GM18868 (cell line): ENCODE results near the gene IKZF3.
A peak's percentile ranks its signal among the peaks of the same experiment; 100 is the strongest.
"Not testable (repeated sequence)": the region's sequence is repeated elsewhere in the genome, so short reads cannot be mapped to it uniquely, and the experiment has no call there.

ENCODE experiments used
- ATAC-seq: cut with Tn5 transposase; IDR thresholded peaks from one replicate; pipeline ENCODE4 v1.9.1; 2021; ENCODE audit warnings: mild to moderate bottlenecking, moderate library complexity; ENCODE audit not compliant: unreplicated experiment

The IKZF3 gene

GRCh38 chr17:39757176-39757662 is 106.9 kb downstream of the IKZF3 start:
- ATAC-seq = no peak

- no peak for ATAC-seq
These were observed 107.6 kb downstream of the IKZF3 start for GRCh38 chr17:39756380-39757079.

GRCh38 chr17:39755554-39756379 is 108.3 kb downstream of the IKZF3 start:
- no peak for ATAC-seq

GRCh38 chr17:39754958-39755553 is 109.1 kb downstream of the IKZF3 start:
- ATAC-seq = no peak

- ATAC-seq = peak; percentile 66
These were observed 109.8 kb downstream of the IKZF3 start for GRCh38 chr17:39754161-39754957.

GRCh38 chr17:39753514-39754160 is 110.5 kb downstream of the IKZF3 start:
- ATAC-seq = peak; percentile 27

GRCh38 chr17:39752241-39752881 is 111.8 kb downstream of the IKZF3 start:
- ATAC-seq = no peak

GRCh38 chr17:39751637-39752036 is 112.5 kb downstream of the IKZF3 start:
- no peak for ATAC-seq

GRCh38 chr17:39751016-39751543 is 113.0 kb downstream of the IKZF3 start:
- ATAC-seq = no peak

GRCh38 chr17:39750131-39751015 is 113.7 kb downstream of the IKZF3 start:
- ATAC-seq = no peak

GRCh38 chr17:39748444-39749034 is 115.6 kb downstream of the IKZF3 start:
- not testable (repeated sequence) for ATAC-seq

- ATAC-seq = no peak
These were observed 116.4 kb downstream of the IKZF3 start for GRCh38 chr17:39747745-39748144.

GRCh38 chr17:39746145-39746461 is 118.0 kb downstream of the IKZF3 start:
- no peak for ATAC-seq

GRCh38 chr17:39745335-39746144 is 118.6 kb downstream of the IKZF3 start:
- no peak for ATAC-seq

- no peak for ATAC-seq
These were observed 119.3 kb downstream of the IKZF3 start for GRCh38 chr17:39744836-39745215.

- ATAC-seq = no peak
These were observed 119.9 kb downstream of the IKZF3 start for GRCh38 chr17:39744075-39744835.
